Psoas muscle (tissue), 8 donors: ENCODE data around the gene SDC1. TPM values are rescaled to one million over a fixed set of nuclear protein-coding genes. Genes with fewer than 3 reads are reported as not detected.

Source experiments
- ATAC-seq, 4 donors: fragments of 200-7000 bp; cut with Tn5 transposase; one replicate each; pipeline ENCODE4 v1.9.1; 2020; ENCODE audit warnings: moderate library complexity in 3 of 4, mild to moderate bottlenecking in 2 of 4
- DNase-seq, 2 donors: peaks; one replicate each; pipeline ENCODE4 v3.0.0-alpha.2; 2020
- H3K27ac ChIP-seq: fragments of 200-600 bp; one replicate; pipeline ENCODE4 v1.8.0; 2022
- H3K27me3 ChIP-seq, 3 donors: fragments of 200-600 bp in 1 of 3; one replicate each; pipeline versions ENCODE4 v1.6.1 to v1.8.0; 2013 to 2022; ENCODE audit warnings: low read length in 2 of 3, mild to moderate bottlenecking in 2 of 3, moderate library complexity in 1 of 3; ENCODE audit not compliant: insufficient read depth in 3 of 3
- H3K36me3 ChIP-seq, 2 donors: fragments of 200-600 bp in 1 of 2; one replicate each; pipeline versions ENCODE4 v1.6.1 to v1.8.0; 2013 to 2022; ENCODE audit warnings: low read depth in 1 of 2, mild to moderate bottlenecking in 1 of 2, moderate library complexity in 1 of 2; ENCODE audit not compliant: insufficient read depth in 1 of 2
- H3K4me1 ChIP-seq: fragments of 200-600 bp; one replicate; pipeline ENCODE4 v1.8.0; 2022
- H3K4me3 ChIP-seq: fragments of 200-600 bp; one replicate; pipeline ENCODE4 v1.8.0; 2022; ENCODE audit warnings: mild to moderate bottlenecking
- H3K9me3 ChIP-seq: fragments of 200-600 bp; one replicate; pipeline ENCODE4 v1.8.0; 2022
- CTCF ChIP-seq: fragments of 200-600 bp; IDR thresholded peaks from one replicate; pipeline ENCODE4 v1.8.0; 2022; ENCODE audit warnings: antibody characterized with exemption
- WGBS, 3 donors: extraction: QIAGEN DNeasy Blood & Tissue Kit; methylation state at CpG; one replicate each; pipeline versions ENCODE4 v1.1.6 to v1.1.7; 2013; 5-methylcytosine and 5-hydroxymethylcytosine counted together
- intact Hi-C, 2 donors: fragments of 100-400 bp; cut with DNase I; formaldehyde crosslinking; loops; one replicate each; pipeline versions ENCODE4 v1.11.0 to v1.14.2; 2022
- polyA plus RNA-seq, 3 donors: library from polyadenylated mRNA; stranded (reverse); fragments of 200-250 nt; gene quantifications; one replicate each; pipeline ENCODE4 v1.2.3, GENCODE V29; 2013
- total RNA-seq, 4 donors: library from RNA; stranded (reverse); fragmentation: NEBNext Ultra II Directional in 2 of 4; extraction: Animal tissue kit (Norgen Biotek cat#: 25700) in 2 of 4; gene quantifications; one replicate each; pipeline versions ENCODE4 v1.2.1 to v1.2.4, GENCODE V29; 2021 to 2023
- donor health status: healthy with polysubstance abuse.
- donor health status: DM: no; HTN: no; CAD: no; lungs with moderate emphysema.
- donor health status: Bipolar disorder and iron deficiency.
- donor health status: healthy.
- donor health status: DM: yes; HTN: yes; CAD: no.
- donor health status: DM: no; HTN: no; CAD: no.
- donor health status: DM: no; HTN: no; CAD: no.
- donor health status: DM: yes; HTN: yes; CAD: no.

The SDC1 gene
- total and polyA plus RNA-seq, 7 donors: 0.07 to 0.38 (median 0.11) TPM; not detected in 1

GRCh38 chr2:20173064-20173463 lies 51.9 kb downstream of the SDC1 start:
- intact Hi-C loops: no loop called here
- Histone ChIP-seq H3K27ac (no peak overlapping the region), H3K4me3 (no peak overlapping the region), H3K9me3 (no peaks in the 10 kb centered on the region), H3K27me3 (no peaks in the 10 kb centered on the region), H3K4me1 (no peaks in the 10 kb centered on the region), H3K36me3 (no peaks in the 10 kb centered on the region)
- WGBS, 3 donors: 87 to 91% (median 89%) methylated on average over 5 of the region's 5 CpGs
- ATAC-seq (no peak), DNase-seq (no peak)
- TF ChIP-seq CTCF: no peak

- Histone ChIP-seq H3K36me3 (no peaks in the 10 kb centered on the region), H3K9me3 (no peaks in the 10 kb centered on the region), H3K4me1 (no peaks in the 10 kb centered on the region), H3K27ac (no peak overlapping the region), H3K27me3 (no peaks in the 10 kb centered on the region), H3K4me3 (no peak overlapping the region)
- WGBS, 3 donors: 74 to 79% (median 76%) methylated on average over 13 of the region's 13 CpGs
- no peak for DNase-seq
- no peak for TF ChIP-seq CTCF
- no peak for ATAC-seq
- intact Hi-C loops: no loop called here
Measured at GRCh38 chr2:20172273-20173055, 52.5 kb downstream of the SDC1 start.

GRCh38 chr2:20171445-20171977 lies 53.4 kb downstream of the SDC1 start:
- H3K4me1 ChIP-seq: no peaks in the 10 kb centered on the region
- H3K36me3 ChIP-seq: no peaks in the 10 kb centered on the region
- H3K27me3 ChIP-seq: no peaks in the 10 kb centered on the region
- WGBS, 3 donors: 85 to 94% (median 87%) methylated on average over 3 of the region's 3 CpGs
- intact Hi-C loops: no loop called here
- DNase-seq (no peak), ATAC-seq (no peak)
- H3K4me3 ChIP-seq: no peak overlapping the region
- H3K27ac ChIP-seq: no peak overlapping the region
- TF ChIP-seq CTCF: no peak
- no peaks in the 10 kb centered on the region for H3K9me3 ChIP-seq

GRCh38 chr2:20170704-20171250 lies 54.2 kb downstream of the SDC1 start:
- Histone ChIP-seq H3K4me1 (no peaks in the 10 kb centered on the region), H3K27me3 (no peaks in the 10 kb centered on the region), H3K9me3 (no peaks in the 10 kb centered on the region), H3K36me3 (no peaks in the 10 kb centered on the region), H3K27ac (no peak overlapping the region), H3K4me3 (no peak overlapping the region)
- no peak for TF ChIP-seq CTCF
- no peak for DNase-seq
- 66 to 73% (median 70%) methylated on average over 13 to 14 of the region's 14 CpGs for WGBS, 3 donors
- intact Hi-C loops: no loop called here
- no peak for ATAC-seq
